ENCODE measurements around the gene PSEN1. TPM values are rescaled to one million over a fixed set of nuclear protein-coding genes. Genes with fewer than 3 reads are reported as not detected.

Gene PSEN1
- total RNA-seq, 1 donor from 2014 or later, result 62.1 TPM

DNA sequence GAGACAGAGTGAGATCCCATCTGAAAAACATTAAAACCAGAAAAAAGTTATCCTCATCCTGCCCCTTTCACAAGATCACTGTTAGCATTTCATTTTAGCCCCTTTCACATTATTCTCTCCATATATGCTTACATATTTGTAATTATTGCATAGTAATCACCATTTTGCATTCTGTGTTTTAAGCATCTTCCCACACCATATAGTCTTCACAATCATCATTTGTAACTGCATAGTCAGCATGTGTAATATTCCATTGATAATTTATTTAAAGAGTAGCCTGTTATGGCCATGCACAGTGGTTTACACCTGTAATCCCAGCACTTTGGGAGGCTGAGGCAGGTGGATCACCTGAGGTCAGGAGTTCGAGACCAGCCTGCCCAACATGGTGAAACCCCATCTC is 112.8 kb downstream of the PSEN1 start:
- no peak for DNase-seq (ENCODE audit: low spot score)
- ATAC-seq, result no peak
- intact Hi-C loops (cut with DNase I), result no loop called here

DNA sequence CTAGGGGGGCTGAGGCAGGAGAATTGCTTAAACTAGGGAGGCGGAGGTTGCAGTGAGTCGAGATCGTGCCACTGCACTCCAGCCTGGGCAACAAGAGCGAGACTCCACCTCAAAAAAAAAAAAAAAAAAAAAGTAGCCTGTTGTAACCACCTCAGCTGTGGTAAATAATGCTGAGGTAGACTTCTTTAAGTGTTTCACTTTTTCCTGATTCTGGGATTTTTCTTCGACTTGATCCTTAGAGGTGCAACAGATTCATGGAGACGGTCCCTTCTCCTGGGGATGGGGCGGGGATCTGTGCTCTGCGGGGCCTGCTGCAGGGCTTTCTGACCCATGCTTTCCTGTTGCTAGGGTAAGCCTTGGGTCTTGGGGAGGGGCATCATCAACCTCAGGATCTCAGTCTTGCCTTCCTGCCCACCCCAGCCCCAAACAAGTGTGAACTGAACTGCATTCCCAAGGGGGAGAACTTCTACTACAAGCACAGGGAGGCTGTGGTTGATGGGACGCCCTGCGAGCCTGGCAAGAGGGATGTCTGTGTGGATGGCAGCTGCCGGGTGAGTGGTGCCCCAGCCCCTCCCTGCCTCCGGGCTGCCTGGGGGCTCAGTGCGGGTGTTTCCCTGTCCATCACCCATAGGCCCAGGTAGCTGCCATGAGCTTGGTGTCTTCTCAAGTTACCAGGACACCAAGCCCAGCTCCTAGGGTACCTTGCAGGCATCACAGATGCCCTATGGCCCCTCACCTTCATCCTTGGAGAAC is 113.4 kb downstream of the PSEN1 start:
- no peak for DNase-seq (ENCODE audit: low spot score)

DNA sequence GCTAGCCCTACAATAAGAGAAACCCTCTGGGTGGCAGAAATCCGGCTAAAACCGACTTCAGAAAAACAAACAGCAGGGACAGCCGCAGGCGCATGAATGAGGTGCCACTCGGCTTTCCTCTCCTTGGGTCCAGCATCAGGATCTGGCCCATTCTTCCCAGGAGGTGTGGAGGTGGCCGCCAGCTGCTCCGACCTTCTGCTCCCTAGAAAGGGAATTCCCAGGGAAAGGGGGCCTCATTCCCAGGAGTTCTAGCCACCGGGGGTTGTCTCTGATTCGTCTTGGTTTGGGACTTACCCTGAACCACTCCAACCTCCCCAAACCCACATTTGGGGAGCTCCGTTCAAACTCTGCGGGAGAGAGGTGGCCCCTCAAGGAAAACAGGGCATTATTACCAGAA is 114.0 kb downstream of the PSEN1 start:
- ATAC-seq (no peak), DNase-seq (ENCODE audit: low spot score) (no peak)
- intact Hi-C loops (cut with DNase I), result no loop called here

More for the DNA sequence above, 113.4 kb downstream of the PSEN1 start:
- intact Hi-C loops (cut with DNase I), result no loop called here
- ATAC-seq, result no peak

DNA sequence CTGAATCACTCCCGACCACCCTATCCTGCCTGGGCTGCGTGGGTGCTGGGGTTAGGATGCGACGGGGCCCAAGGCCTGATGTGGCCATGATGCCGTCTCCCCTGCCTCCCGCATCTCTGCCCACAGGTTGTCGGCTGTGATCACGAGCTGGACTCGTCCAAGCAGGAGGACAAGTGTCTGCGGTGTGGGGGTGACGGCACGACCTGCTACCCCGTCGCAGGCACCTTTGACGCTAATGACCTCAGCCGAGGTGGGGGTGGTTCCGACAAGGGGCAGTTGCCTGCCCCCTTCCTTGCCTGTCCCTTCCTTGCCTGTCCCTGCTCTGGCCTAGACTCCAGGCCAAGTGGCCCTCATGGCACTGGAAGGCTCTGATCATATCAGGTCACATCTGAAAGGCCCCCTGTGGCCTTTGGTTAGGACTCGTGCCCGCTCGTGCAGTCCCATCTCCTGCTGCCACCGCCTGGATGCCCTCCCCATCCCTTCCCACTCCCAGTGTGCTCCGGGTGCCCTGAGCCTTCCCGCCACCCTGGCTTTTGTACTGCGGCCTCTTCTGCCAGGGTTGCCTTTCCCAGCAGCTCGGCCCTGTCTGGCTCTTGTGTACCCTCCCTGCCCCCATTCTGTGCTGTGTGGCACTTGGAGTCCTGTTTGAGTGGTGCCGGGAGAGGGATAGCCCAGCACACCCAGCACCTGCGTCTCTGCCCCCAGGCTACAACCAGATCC is 114.6 kb downstream of the PSEN1 start:
- intact Hi-C loops (cut with DNase I), result no loop called here
- DNase-seq (ENCODE audit: low spot score) (no peak), ATAC-seq (no peak)

DNA sequence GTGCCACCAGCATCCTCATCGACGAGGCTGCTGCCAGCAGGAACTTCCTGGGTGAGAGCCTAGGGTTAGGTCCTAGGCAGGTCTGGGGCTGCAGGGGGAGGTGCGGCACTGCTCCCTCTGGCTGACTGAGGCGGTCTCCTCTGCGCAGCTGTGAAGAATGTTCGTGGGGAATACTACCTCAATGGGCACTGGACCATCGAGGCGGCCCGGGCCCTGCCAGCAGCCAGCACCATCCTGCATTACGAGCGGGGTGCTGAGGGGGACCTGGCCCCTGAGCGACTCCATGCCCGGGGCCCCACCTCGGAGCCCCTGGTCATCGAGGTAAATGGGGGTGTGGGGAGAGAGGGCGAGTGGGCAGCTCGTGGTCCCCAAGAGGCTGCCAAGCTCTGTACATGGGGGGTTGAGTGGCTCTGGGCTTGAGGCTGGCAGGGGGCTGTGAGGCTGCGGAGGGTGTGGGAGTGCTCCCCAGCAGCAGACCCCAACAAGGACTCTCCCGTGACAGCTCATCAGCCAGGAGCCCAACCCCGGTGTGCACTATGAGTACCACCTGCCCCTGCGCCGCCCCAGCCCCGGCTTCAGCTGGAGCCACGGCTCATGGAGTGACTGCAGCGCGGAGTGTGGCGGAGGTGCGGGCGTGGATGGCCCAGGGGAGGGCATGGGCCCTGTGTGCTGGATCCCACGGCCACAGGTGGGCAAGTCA is 115.4 kb downstream of the PSEN1 start:
- ATAC-seq (no peak), DNase-seq (ENCODE audit: low spot score) (no peak)
- intact Hi-C loops (cut with DNase I), result no loop called here

DNA sequence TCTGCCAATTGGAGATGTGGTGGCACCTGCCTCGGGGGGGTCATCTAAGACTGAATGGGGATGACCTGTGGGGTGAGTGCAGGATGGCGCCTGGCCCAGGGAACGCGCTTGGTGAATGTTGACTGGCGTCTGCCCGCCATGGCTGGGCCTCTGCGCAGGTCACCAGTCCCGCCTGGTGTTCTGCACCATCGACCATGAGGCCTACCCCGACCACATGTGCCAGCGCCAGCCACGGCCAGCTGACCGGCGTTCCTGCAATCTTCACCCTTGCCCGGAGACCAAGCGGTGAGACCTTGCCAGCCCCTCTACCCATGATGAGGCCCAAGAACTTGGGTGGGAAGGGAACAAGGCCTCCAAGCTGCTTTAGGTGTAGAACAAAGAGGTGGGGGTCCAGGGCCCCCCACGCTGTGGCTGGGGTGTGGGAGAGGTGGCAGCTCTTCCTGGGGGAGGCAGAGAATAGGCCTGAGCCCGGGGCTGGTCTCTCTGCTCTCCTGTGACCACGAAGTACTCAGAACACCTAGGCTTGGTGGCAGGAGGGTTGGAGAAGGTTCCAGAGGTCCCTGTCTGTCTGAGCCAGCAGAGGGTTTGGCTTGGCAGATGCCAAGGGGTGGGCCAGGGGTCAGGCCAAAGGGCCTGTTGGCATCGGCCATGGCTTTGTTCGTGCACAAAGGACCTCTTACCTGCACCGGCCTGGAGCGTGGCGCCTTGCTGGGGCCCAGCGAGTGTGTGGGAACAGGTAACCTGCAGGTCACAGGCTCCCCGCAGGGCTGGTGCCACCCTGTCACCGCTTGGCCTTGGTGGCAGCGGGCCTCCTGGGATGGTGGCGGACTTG is 116.4 kb downstream of the PSEN1 start:
- DNase-seq (ENCODE audit: low spot score) (no peak), ATAC-seq (no peak)
- intact Hi-C loops (cut with DNase I), result no loop called here

DNA sequence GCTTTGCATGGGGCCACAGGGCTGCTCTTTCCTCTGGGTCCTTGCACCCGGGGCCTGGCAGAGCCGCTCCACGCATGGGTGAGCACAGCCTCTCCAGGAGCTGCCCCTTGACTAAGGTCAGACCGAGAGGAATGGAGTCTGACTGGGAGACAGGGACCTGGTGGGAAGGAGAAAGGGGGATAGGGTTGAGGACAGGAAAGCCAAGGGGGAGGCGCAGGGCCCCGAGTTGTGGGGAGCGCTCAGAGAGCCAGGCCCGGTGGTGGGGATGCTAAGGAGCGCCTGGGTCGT is 117.0 kb downstream of the PSEN1 start:
- ATAC-seq, result no peak
- intact Hi-C loops (cut with DNase I), result no loop called here
- no peak for DNase-seq (ENCODE audit: low spot score)

DNA sequence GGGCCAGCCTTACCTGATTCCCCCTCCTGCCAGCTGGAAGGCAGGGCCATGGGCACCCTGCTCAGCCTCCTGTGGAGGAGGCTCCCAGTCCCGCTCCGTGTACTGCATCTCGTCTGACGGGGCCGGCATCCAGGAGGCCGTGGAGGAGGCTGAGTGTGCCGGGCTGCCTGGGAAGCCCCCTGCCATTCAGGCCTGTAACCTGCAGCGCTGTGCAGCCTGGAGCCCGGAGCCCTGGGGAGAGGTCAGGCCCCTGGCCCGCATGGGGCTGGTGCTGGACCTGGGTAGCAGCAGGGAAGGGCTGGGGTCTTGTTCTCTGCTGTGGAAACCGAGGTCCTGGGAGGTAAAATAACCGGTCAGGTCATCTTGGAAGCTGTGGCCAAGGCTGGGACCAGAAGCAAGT is 117.4 kb downstream of the PSEN1 start:
- intact Hi-C loops (cut with DNase I), result no loop called here
- DNase-seq (ENCODE audit: low spot score), result no peak
- no peak for ATAC-seq

DNA sequence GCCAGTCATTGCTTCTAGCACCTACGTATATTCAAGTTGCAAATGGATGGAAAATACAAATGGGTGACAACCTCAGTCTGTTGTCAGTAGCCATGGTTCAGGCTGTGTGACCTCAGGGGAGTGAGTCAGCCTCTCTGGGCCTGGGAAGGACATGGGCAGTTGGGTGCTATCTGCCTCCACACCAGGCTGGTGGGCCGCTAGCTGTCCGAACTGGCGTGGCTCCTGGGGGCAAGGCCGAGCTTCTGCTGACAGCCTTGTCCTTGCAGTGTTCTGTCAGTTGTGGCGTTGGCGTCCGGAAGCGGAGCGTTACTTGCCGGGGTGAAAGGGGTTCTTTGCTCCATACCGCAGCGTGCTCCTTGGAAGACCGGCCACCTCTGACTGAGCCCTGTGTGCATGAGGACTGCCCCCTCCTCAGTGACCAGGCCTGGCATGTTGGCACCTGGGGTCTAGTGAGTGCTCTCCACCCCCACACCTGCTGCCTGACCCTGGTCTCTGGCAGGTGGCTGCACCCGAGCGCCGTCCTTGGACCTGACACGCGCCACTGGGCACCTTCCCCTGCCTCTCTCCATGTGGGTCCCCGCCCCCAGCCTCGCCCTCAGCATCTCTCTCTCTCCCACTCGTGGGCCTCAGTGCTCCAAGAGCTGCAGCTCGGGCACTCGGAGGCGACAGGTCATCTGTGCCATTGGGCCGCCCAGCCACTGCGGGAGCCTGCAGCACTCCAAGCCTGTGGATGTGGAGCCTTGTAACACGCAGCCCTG is 118.1 kb downstream of the PSEN1 start:
- no peak for DNase-seq (ENCODE audit: low spot score)
- intact Hi-C loops (cut with DNase I), result no loop called here
- ATAC-seq, result no peak

DNA sequence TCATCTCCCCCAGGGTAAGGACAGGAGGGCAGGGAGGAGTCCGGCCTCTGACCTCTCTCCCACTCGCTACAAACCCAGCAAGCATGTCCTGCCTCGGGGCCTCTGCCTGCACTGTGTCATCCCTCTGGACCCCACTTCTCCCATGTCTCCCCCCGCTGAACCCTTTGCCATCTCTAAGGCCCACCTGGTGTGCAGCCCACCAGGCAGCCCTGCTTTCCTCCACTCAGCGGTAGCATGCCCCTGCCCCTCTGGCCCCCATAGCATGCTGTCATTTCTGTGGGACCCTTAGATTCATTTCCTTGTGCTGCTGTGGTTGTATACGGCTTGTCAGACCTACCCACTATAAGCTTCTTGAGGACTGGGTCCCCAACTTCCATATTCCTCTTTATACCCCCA is 118.7 kb downstream of the PSEN1 start:
- ATAC-seq (no peak), DNase-seq (ENCODE audit: low spot score) (no peak)
- intact Hi-C loops (cut with DNase I), result no loop called here

DNA sequence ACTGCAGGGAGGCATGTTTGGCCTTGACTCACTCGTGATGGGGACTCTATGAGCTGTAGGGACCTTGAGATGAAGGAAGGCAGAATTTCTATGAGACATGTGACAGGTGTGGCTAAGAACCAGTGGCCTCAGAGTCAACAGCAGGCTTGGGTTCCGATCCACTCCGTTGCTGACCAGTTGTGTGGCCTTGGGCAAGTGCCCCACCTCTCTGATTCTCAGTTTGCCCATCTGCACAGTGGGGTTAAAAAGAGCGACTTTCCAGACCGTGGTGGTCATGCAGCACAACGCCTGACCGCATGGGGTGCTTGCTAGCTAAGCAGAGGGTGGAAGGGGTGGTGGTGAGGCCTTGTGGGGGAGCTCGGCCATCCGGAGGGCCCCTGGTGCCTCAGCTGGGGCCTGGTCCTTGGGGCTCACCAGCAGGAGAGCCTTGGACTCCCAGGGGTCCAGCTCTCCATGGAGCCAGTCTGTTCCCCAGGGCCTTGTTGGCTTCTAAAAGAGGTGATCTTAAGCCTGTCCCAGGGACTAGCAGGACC is 119.5 kb downstream of the PSEN1 start:
- DNase-seq (ENCODE audit: low spot score), result no peak
- ATAC-seq, result no peak
- intact Hi-C loops (cut with DNase I), result no loop called here

DNA sequence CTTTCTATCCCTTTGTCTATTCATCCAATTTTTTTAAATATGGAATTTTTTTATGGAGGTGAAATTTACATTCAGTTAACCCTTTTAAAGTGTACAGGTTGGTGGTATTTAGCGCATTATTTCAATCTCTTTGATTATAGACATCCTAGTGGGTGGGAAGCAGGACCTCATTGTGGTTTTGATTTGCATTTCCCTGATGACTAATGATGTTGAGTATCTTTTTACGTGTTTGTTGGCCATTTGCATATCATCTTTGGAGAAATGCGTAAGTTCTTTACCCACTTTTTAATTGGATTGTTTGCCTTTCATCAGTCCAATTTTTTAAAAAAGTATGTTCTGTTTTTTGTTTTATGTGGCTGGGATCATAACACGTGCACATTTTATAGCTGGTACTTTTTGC is 121.8 kb downstream of the PSEN1 start:
- intact Hi-C loops (cut with DNase I), result no loop called here
- ATAC-seq (no peak), DNase-seq (ENCODE audit: low spot score) (no peak)

DNA sequence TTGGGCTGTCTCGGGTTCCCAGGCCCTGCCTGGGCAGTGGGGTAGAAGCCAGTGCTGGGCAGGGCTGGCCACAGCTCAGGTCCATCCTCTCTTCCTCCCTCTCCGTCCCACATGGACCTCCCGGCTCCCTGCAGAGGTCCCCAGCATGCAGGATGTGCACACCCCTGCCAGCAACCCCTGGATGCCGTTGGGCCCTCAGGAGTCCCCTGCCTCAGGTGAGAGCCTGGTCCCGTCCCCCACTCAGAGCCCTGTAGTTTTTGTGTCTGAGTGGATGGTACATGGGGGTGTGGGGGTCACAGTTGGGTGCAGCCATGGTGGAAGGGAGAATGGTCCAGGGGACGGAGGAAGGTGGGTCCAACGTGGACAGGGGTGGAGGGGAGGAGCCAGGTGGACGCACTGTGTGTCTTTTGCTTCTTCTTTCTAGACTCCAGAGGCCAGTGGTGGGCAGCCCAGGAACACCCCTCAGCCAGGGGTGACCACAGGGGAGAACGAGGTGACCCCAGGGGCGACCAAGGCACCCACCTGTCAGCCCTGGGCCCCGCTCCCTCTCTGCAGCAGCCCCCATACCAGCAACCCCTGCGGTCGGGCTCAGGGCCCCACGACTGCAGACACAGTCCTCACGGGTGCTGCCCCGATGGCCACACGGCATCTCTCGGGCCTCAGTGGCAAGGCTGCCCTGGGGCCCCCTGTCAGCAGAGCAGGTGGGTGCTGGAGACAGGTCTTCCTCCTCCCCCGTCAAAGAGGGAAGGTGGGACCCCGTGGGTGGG is 122.7 kb downstream of the PSEN1 start:
- ATAC-seq, result no peak
- no peak for DNase-seq (ENCODE audit: low spot score)
- intact Hi-C loops (cut with DNase I), result no loop called here

DNA sequence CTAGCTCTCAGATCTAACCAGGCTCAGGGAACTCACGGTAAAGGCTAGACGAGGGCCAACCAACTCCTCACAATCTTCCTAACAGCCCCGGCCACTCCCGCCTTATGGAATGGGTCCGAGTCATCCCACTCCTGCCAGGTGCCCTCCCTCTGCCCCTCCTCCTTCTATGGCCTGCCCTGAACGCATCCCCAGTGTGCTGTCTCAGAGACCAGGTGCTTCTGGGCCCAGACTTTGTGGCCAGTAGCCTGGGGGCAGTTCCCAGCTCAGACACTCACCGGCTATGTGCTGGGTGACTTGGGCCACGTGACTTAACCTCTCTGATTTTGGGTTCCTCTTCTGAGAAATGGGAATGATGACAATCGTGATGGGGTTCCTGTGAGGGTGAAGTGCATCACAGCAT is 123.5 kb downstream of the PSEN1 start:
- intact Hi-C loops (cut with DNase I), result no loop called here
- ATAC-seq (no peak), DNase-seq (ENCODE audit: low spot score) (no peak)

DNA sequence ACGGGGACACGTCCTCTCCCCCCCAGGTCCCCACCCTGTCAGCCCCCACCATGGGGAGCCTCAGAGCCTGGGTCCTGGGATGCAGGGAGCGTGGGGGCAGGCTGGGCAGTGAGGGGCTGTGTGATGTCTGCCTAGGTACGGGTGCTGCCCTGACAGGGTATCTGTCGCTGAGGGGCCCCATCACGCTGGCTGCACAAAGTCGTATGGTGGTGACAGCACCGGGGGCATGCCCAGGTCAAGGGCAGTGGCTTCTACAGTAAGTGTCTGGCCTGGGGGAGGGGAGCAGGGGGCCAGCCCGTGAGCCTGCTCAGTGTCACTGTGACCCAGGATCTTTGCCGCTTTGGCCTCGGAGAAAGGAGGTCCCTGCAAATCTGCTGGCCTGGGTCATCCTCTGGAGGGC is 124.3 kb downstream of the PSEN1 start:
- DNase-seq (ENCODE audit: low spot score) (no peak), ATAC-seq (no peak)
- intact Hi-C loops (cut with DNase I), result no loop called here

DNA sequence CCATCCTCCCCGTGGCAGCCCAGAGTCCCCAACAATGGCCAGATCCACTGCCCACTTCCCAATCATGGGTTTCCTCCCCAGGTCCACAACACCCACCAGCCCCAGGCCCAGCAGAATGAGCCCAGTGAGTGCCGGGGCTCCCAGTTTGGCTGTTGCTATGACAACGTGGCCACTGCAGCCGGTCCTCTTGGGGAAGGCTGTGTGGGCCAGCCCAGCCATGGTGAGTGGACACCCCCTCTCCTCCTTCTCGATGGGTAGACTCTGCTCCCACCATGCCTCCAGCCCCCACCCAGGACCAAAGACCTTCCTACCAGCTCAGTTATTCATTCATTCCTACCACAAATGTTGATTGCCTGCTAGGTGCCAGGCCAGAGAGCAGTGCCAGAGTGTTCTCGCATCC is 124.8 kb downstream of the PSEN1 start:
- DNase-seq (ENCODE audit: low spot score) (no peak), ATAC-seq (peak; percentile 13)
- intact Hi-C loops (cut with DNase I), result no loop called here

DNA sequence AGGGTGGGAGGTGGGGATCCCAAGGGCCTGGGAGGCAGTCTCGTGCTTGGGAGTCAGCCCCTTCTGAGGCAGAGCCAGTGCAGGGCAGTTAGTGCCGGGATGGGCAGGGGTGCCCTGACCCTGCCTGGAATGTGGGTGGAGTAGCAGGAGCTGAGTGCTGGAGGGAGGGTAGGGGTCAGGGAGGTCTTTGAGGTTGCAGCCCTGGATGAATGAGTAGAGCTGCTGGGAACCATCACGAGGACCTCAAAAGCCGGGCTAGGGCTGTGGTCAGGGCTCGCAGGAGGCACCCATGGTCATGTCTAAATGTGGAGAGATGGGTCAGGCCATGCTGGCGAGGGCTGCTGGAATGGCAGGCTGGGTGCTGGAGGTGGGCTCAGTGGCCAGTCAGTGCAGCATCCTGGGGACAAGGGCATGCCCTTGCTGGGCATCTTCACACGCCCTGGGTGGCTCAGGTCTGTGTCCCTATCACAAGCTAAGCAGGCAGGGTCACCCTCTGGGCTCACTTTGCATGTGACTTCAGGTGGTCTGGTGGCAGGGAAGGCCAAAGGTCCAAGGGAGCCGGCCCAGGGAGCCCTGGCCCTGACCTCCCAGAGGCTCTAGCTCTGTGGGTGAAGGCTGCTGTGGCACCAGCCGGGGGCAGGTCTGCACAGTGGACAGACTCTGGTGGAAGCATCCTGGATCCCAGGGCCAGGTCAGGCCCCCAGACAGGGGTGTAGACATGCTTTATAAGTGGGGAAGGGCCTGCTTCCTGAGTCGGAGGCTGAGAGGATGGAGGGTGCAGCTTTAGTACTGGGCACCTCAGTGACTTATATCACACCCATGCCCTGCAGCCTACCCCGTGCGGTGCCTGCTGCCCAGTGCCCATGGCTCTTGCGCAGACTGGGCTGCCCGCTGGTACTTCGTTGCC is 125.5 kb downstream of the PSEN1 start:
- ATAC-seq, result peak; percentile 55
- no peak for DNase-seq (ENCODE audit: low spot score)
- intact Hi-C loops (cut with DNase I), result no loop called here

Data from sciatic nerve (tissue), 2 donors.